ENCODE data around the gene SALL1. TPM values are rescaled to one million over a fixed set of nuclear protein-coding genes. Genes with fewer than 3 reads are reported as not detected.

SALL1 gene
- total and polyA plus RNA-seq, 5 donors from 2014 or later, result not detected

DNA sequence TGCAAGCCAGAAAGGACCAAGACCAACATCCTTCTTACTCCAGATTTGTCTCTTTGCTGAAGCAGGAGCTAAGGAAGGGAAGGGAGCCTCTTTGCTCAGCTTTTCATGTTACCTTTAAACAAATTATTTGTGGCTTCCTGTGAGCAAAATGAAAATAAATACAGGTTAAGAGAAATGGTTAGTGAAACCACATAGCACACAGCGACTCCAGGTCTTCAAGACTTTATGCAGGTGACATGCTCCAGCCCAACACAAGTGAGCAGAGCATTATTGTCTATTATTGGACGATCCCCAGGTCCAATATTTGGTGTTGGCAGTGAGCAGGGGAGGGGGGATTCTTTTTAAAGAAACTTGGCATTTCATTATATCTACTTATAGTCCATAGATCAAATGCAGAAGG lies 53.3 kb downstream of the SALL1 start:
- Mint-ChIP-seq H3K36me3 (no peaks in the 10 kb centered on the region), H3K27ac (no peak overlapping the region)
- ATAC-seq (ENCODE audit: low read depth in 2 of 2), result no peak

DNA sequence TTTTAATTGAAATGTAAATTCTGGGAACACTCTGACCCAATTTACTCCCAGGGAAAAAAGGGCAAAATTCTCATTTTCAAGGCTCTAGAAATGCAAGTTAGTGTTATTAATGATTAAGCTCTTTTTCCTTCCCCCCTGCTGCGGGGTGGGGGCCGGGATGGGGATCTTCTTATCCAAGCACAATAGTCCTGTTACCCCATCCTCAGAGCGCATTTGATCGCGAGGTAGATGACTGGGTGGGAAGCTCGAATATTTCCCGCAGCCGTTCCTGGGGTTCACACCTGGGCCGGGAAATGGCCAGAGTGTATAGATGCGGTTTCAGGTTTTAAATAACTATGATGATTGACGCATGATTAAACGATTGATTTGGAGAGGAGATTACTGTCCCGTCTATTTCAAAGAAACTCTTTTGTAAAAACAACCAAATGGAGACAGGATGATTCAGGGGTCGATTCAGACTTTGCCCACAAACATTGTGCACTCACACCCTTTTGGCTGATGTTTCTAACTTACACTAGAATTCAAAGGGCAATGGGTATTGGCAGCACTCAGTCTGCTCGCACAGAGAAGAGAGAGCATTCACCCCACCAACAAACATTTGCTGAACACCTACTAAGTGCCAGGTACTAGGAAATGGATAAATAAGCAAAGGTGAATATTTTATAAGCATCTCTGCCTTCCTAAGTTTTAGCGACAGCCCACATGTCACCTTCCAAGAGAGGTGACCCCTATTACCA lies 55.0 kb downstream of the SALL1 start:
- no peak for ATAC-seq (ENCODE audit: low read depth in 2 of 2)
- Mint-ChIP-seq H3K36me3 (no peaks in the 10 kb centered on the region), H3K27me3 (peaks cover 8% of the 10 kb centered on the region), H3K4me1 (peaks cover 0 to 4% (median 0%) of the 10 kb centered on the region in 4 donors), H3K4me3 (no peak overlapping the region), H3K9me3 (peaks cover 0 to 7% (median 0%) of the 10 kb centered on the region in 7 donors), H3K27ac (no peak overlapping the region)
- Histone ChIP-seq H3K27ac (ENCODE audit: insufficient read depth, low read length, poor library complexity, severe bottlenecking) (no peak overlapping the region), H3K36me3 (ENCODE audit: control insufficient read depth, insufficient read depth, low read length) (no peaks in the 10 kb centered on the region), H3K27me3 (ENCODE audit: control insufficient read depth, insufficient read depth, low read length) (no peaks in the 10 kb centered on the region), H3K4me1 (ENCODE audit: control insufficient read depth, insufficient read depth, low read length, poor library complexity, severe bottlenecking) (no peaks in the 10 kb centered on the region), H3K9me3 (ENCODE audit: control insufficient read depth in 2 of 2, low read length in 2 of 2) (no peaks in the 10 kb centered on the region), H3K4me3 (ENCODE audit: low read depth, low read length) (no peak overlapping the region)
- no peak for DNase-seq

More for the DNA sequence above, 53.3 kb downstream of the SALL1 start:
- Histone ChIP-seq H3K36me3 (ENCODE audit: control insufficient read depth, insufficient read depth, low read length) (no peaks in the 10 kb centered on the region), H3K9me3 (ENCODE audit: control insufficient read depth in 2 of 2, low read length in 2 of 2) (no peaks in the 10 kb centered on the region), H3K27me3 (ENCODE audit: control insufficient read depth, insufficient read depth, low read length) (no peaks in the 10 kb centered on the region), H3K27ac (ENCODE audit: insufficient read depth, low read length, poor library complexity, severe bottlenecking) (no peak overlapping the region), H3K4me3 (ENCODE audit: low read depth, low read length) (no peak overlapping the region), H3K4me1 (ENCODE audit: control insufficient read depth, insufficient read depth, low read length, poor library complexity, severe bottlenecking) (no peaks in the 10 kb centered on the region)
- no peak overlapping the region for H3K4me3 Mint-ChIP-seq
- peaks cover 0 to 4% (median 0%) of the 10 kb centered on the region in 4 donors for H3K4me1 Mint-ChIP-seq
- peaks cover 8% of the 10 kb centered on the region for H3K27me3 Mint-ChIP-seq
- H3K9me3 Mint-ChIP-seq, result peaks cover 0 to 7% (median 0%) of the 10 kb centered on the region in 7 donors
- no peak for DNase-seq

DNA sequence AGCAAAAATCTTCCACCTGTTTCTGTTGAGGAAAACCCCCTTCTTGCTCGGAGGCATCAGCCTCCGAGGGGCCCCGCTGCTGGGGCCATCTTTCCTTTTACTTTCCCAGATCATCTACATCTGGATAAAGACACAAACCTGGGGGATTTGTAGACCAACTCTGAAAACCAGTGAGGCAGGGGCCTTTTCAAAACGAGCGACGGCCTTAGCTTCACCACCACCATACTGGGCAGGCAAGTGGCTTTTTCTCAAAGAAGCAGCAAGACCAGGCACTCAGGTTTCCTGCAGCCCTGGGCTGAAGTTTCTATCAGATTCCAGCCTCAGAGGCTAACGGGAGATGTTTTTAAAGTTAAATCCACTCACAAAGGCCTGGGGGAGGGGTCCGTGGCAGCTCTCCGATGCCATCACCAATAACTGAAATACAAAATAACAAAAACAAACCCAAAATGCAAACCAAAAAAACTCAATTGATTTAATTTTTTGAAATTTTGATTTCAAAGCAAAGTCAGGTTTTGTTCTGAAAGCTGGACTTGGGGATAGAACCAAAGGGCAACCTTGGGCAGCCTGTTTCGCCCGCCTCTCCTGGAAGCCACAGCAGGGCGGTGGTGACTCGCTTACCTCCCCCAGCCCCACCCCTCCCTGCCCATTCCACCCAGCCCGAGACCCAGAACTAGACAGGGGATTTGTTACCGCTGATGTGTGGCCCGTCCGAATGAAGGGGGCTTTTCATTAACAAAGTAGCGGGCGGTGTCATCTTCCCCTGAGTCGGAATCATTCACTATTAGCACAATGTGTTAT lies 55.8 kb downstream of the SALL1 start:
- Histone ChIP-seq H3K27me3 (ENCODE audit: control insufficient read depth, insufficient read depth, low read length) (no peaks in the 10 kb centered on the region), H3K4me1 (ENCODE audit: control insufficient read depth, insufficient read depth, low read length, poor library complexity, severe bottlenecking) (no peaks in the 10 kb centered on the region), H3K4me3 (ENCODE audit: low read depth, low read length) (no peak overlapping the region), H3K27ac (ENCODE audit: insufficient read depth, low read length, poor library complexity, severe bottlenecking) (no peak overlapping the region), H3K36me3 (ENCODE audit: control insufficient read depth, insufficient read depth, low read length) (no peaks in the 10 kb centered on the region), H3K9me3 (ENCODE audit: control insufficient read depth in 2 of 2, low read length in 2 of 2) (no peaks in the 10 kb centered on the region)
- DNase-seq (no peak), ATAC-seq (ENCODE audit: low read depth in 2 of 2) (no peak)
- H3K36me3 Mint-ChIP-seq, result no peaks in the 10 kb centered on the region
- H3K4me3 Mint-ChIP-seq, result no peak overlapping the region
- H3K4me1 Mint-ChIP-seq, result peaks cover 0 to 4% (median 0%) of the 10 kb centered on the region in 4 donors
- H3K9me3 Mint-ChIP-seq, result peaks cover 0 to 4% (median 2%) of the 10 kb centered on the region in 7 donors
- peaks cover 8% of the 10 kb centered on the region for H3K27me3 Mint-ChIP-seq
- no peak overlapping the region for H3K27ac Mint-ChIP-seq

DNA sequence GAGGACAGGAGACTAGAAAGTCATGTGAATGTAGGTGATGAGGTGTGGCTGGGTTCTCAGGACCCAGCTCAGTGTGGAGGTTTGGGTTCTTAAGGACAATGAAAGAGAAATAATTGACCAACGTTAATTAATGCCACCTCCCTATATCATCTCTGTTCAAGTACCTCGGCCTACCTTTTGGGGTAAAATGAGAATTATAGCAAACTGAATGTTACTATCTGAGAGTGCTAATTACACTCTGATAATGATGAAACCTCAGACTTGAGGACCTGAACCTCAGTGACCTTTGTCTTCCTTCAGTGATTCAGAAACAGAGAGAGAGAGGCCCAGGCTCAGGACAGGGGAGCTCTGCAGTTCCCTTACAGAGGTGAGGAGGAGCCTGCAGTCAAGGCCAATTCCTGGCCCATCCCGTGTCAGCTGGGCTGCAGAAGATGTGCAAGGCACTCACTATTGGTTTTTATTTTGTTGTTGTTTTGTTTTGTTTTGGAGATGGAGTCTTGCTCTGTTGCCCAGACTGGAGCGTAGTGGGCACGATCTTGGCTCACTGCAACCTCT lies 57.3 kb downstream of the SALL1 start:
- Mint-ChIP-seq H3K27ac (no peak overlapping the region), H3K4me3 (no peak overlapping the region), H3K9me3 (peaks cover 0 to 6% (median 2%) of the 10 kb centered on the region in 7 donors), H3K27me3 (peaks cover 8% of the 10 kb centered on the region), H3K36me3 (no peaks in the 10 kb centered on the region), H3K4me1 (peaks cover 0 to 4% (median 0%) of the 10 kb centered on the region in 4 donors)
- H3K4me3 ChIP-seq (ENCODE audit: low read depth, low read length), result no peak overlapping the region
- ATAC-seq (ENCODE audit: low read depth in 2 of 2) (no peak), DNase-seq (no peak)
- no peaks in the 10 kb centered on the region for H3K9me3 ChIP-seq (ENCODE audit: control insufficient read depth in 2 of 2, low read length in 2 of 2)
- no peak overlapping the region for H3K27ac ChIP-seq (ENCODE audit: insufficient read depth, low read length, poor library complexity, severe bottlenecking)
- no peaks in the 10 kb centered on the region for H3K27me3 ChIP-seq (ENCODE audit: control insufficient read depth, insufficient read depth, low read length)
- no peaks in the 10 kb centered on the region for H3K36me3 ChIP-seq (ENCODE audit: control insufficient read depth, insufficient read depth, low read length)
- no peaks in the 10 kb centered on the region for H3K4me1 ChIP-seq (ENCODE audit: control insufficient read depth, insufficient read depth, low read length, poor library complexity, severe bottlenecking)
